Smooth muscle cell (in vitro differentiated cells): Measurements from ENCODE around the gene SYTL2. TPM values are rescaled to one million over a fixed set of nuclear protein-coding genes. Genes with fewer than 3 reads are reported as not detected.

ENCODE experiments used
- DNase-seq: peaks from one replicate; lab custom pipeline; 2025; ENCODE audit not compliant: unreplicated experiment; lab: John Stamatoyannopoulos, UW
- H2AFZ ChIP-seq: fragments of 200-600 bp; sonication (generic); 2 replicates; pipeline ENCODE4 v1.6.0; 2016; ENCODE audit warnings: antibody characterized with exemption, low read depth, mild to moderate bottlenecking
- H3F3A ChIP-seq: fragments of 200-600 bp; sonication (generic); 2 replicates; pipeline ENCODE4 v1.6.0; 2017; ENCODE audit warnings: antibody characterized with exemption, low read depth
- H3K27ac ChIP-seq: fragments of 200-600 bp; sonication (generic); 2 replicates; pipeline ENCODE4 v1.5.1; 2016; ENCODE audit warnings: low read depth, mild to moderate bottlenecking
- H3K27me3 ChIP-seq: fragments of 200-600 bp; sonication (generic); 2 replicates; pipeline ENCODE4 v1.6.1; 2016; ENCODE audit warnings: low read depth, mild to moderate bottlenecking
- H3K36me3 ChIP-seq: fragments of 200-600 bp; sonication (generic); 2 replicates; pipeline ENCODE4 v1.5.1; 2016; ENCODE audit warnings: low read depth
- H3K4me1 ChIP-seq: fragments of 200-600 bp; sonication (generic); 2 replicates; pipeline ENCODE4 v1.5.1; 2016; ENCODE audit warnings: low read depth
- H3K4me2 ChIP-seq: fragments of 200-600 bp; sonication (generic); 2 replicates; pipeline ENCODE4 v1.6.0; 2016; ENCODE audit warnings: mild to moderate bottlenecking
- H3K4me3 ChIP-seq: fragments of 200-600 bp; sonication (generic); 2 replicates; pipeline ENCODE4 v1.5.1; 2016; ENCODE audit warnings: mild to moderate bottlenecking
- H3K79me2 ChIP-seq: fragments of 200-600 bp; sonication (generic); 2 replicates; pipeline ENCODE4 v1.6.0; 2016; ENCODE audit warnings: low read depth, mild to moderate bottlenecking
- H3K9ac ChIP-seq: fragments of 200-600 bp; sonication (generic); 2 replicates; pipeline ENCODE4 v1.6.0; 2016; ENCODE audit warnings: low read depth
- H3K9me3 ChIP-seq: fragments of 200-600 bp; sonication (generic); replicated peaks from 2 replicates; pipeline ENCODE4 v1.5.1; 2016; ENCODE audit warnings: low read depth
- H4K20me1 ChIP-seq: fragments of 200-600 bp; sonication (generic); 2 replicates; pipeline ENCODE4 v1.6.0; 2016; ENCODE audit warnings: low read depth
- CTCF ChIP-seq: fragments of 200-600 bp; sonication (generic); IDR thresholded peaks from 2 replicates; pipeline ENCODE4 v1.5.1; 2017; ENCODE audit warnings: borderline replicate concordance, mild to moderate bottlenecking, antibody characterized with exemption; ENCODE audit not compliant: insufficient read depth, poor library complexity, severe bottlenecking
- WGBS: methylation state at CpG from one replicate; pipeline ENCODE4 v1.1.7; 2016; ENCODE audit warnings: low lambda C conversion rate; 5-methylcytosine and 5-hydroxymethylcytosine counted together
- polyA plus RNA-seq: library from polyadenylated mRNA; unstranded; fragments of >200 nt; fragmentation: Nextera tagmentation; extraction: Ambion mirVana; gene quantifications from 2 replicates; pipeline ENCODE4 v1.2.1, GENCODE V29; 2016
- total RNA-seq: library from RNA; depleted of rRNA; stranded (reverse); fragments of >200 nt; gene quantifications from 2 replicates; pipeline ENCODE4 v1.2.3, GENCODE V29; 2014

SYTL2 gene
- total and polyA plus RNA-seq, 2 experiments from 2014 or later: 10.4 to 50.7 TPM

DNA sequence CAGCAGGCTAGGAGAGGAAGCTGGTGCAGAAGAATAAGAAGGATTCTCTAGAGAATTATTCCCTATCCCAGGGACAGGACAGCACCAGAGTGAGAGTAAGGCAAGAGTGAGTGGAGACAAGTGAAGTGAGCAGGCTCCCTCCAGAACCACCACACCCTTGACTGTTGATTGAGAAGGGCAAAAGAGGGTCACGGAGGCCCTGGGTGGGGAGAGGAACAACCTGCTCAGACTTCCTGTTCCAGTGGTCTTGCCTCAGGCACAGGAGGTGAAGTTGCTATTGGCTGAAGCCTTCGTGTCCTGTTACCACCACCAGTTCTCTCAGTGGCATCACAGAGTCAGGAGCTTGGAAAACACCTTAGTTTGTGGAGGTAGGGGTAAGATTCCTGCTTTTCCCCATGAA lies 73.2 kb downstream of the SYTL2 start:
- Histone ChIP-seq H2AFZ (no peak overlapping the region), H3K4me3 (no peak overlapping the region), H3K9me3 (no peaks in the 10 kb centered on the region), H3K27ac (no peak overlapping the region), H4K20me1 (no peaks in the 10 kb centered on the region), H3K36me3 (no peaks in the 10 kb centered on the region), H3K4me2 (no peak overlapping the region), H3K9ac (no peak overlapping the region), H3K79me2 (no peaks in the 10 kb centered on the region), H3K27me3 (no peaks in the 10 kb centered on the region), H3K4me1 (peaks cover 22% of the 10 kb centered on the region), H3F3A (no peaks in the 10 kb centered on the region)
- no peak for TF ChIP-seq CTCF
- no peak for DNase-seq
- 88% methylated on average over 2 of the region's 2 CpGs for WGBS

DNA sequence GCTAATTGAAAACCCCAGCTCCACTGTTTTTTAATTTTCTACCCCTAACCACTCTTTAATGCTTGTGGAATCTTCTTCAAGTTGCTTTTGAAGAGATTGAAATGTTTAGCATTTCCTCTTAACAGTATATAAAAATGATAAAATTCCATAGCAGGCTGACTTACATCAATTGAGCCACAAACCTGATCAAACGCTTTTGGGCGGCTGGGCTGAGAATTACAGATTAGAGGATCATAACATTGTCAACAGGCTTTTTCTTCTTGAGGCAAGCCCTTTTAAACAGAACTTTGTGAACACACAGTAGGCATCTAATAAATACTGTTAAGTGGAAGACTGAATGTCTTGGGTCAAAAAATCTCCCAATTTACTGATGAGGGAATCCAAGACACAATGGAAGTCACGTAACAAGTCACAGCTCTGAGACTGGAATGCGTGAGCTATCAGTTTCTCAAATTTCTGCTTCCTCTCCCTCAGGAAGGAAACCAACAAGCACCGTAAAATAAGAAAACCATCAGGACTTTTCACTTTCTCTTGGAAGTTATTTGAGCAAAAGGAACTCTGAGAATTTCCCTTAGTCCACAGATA lies 75.0 kb downstream of the SYTL2 start:
- TF ChIP-seq CTCF: no peak
- H3K79me2 ChIP-seq: no peaks in the 10 kb centered on the region
- 30% methylated on average over 5 of the region's 5 CpGs for WGBS
- no peak overlapping the region for H3K4me3 ChIP-seq
- H3K9me3 ChIP-seq: no peaks in the 10 kb centered on the region
- H3K27me3 ChIP-seq: no peaks in the 10 kb centered on the region
- H2AFZ ChIP-seq: peak overlapping the region; percentile 67
- H3K4me2 ChIP-seq: peak overlapping the region; percentile 31
- H3F3A ChIP-seq: no peaks in the 10 kb centered on the region
- no peak for DNase-seq
- H3K9ac ChIP-seq: no peak overlapping the region
- H4K20me1 ChIP-seq: no peaks in the 10 kb centered on the region
- H3K27ac ChIP-seq: no peak overlapping the region
- peaks cover 13% of the 10 kb centered on the region for H3K4me1 ChIP-seq
- H3K36me3 ChIP-seq: no peaks in the 10 kb centered on the region

DNA sequence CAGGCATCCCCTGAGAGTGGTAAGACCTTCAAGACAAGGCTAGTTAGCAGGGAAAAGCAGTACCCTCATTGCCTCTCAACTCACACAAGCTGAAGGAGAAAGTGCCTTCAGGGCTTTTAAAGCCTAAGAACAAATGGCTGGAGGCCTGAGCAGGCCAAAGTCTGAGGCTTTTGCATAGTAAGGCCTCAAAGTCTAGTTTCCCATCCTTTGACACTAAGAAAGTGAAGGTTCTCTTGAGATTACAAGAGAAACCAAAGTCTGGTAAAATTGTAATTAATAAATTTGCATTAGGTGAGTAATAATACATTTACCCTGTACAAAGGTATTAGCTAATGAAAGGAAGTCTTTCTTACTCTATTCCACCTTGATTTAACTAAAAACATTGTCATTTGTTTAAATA lies 78.0 kb downstream of the SYTL2 start:
- Histone ChIP-seq H3K36me3 (no peaks in the 10 kb centered on the region), H3K27me3 (no peaks in the 10 kb centered on the region), H3K4me2 (no peak overlapping the region), H3K79me2 (no peaks in the 10 kb centered on the region), H3F3A (no peaks in the 10 kb centered on the region), H3K27ac (no peak overlapping the region), H4K20me1 (no peaks in the 10 kb centered on the region), H2AFZ (no peak overlapping the region), H3K4me3 (no peak overlapping the region), H3K9me3 (no peaks in the 10 kb centered on the region), H3K4me1 (peaks cover 6% of the 10 kb centered on the region), H3K9ac (no peak overlapping the region)
- no peak for TF ChIP-seq CTCF
- DNase-seq: no peak

DNA sequence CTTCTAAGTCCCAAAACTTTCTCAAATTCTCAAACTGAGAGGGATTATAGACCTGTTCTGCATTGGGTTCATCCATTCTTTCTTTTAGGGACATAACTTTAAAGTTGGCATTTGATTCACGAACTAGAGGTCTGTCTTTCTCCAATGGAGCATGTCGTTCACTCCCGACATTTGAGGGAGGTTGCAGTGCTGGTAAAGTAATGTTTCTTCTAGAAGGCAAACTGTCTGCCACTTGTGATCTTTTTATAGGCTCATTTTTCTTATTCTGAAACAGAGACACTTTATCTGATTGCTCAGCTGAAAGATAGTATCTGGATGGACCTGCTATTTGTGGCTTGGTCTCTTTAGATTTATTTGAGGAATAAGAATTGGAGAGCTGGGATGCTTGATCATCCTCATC lies 84.6 kb downstream of the SYTL2 start:
- Histone ChIP-seq H3K9me3 (no peaks in the 10 kb centered on the region), H3K4me1 (no peaks in the 10 kb centered on the region), H2AFZ (no peak overlapping the region), H3K27ac (no peak overlapping the region), H3F3A (no peaks in the 10 kb centered on the region), H3K79me2 (no peaks in the 10 kb centered on the region), H3K4me2 (no peak overlapping the region), H3K36me3 (no peaks in the 10 kb centered on the region), H3K27me3 (no peaks in the 10 kb centered on the region), H4K20me1 (no peaks in the 10 kb centered on the region), H3K9ac (no peak overlapping the region), H3K4me3 (no peak overlapping the region)
- no peak for DNase-seq
- TF ChIP-seq CTCF: no peak
- 92% methylated on average over 3 of the region's 3 CpGs for WGBS
